Measurements from ENCODE around the gene CD244. TPM values are rescaled to one million over a fixed set of nuclear protein-coding genes. Genes with fewer than 3 reads are reported as not detected.

Gene CD244
- polyA plus RNA-seq, 3 donors = 62.2 to 116 (median 106) TPM

GRCh38 chr1:160887071-160887470 lies 24.4 kb upstream of the CD244 start:
- H3K4me3 ChIP-seq (replicated peaks in 1 of 3; ENCODE audit: low read depth in 2 of 3, low read length in 3 of 3) = no peak overlapping the region
- Mint-ChIP-seq H3K27ac (peak overlapping the region in 1 of 7 donors; percentile 74), H3K36me3 (no peaks in the 10 kb centered on the region), H3K4me1 (peaks cover 45% of the 10 kb centered on the region), H3K9me3 (peaks cover 0 to 2% (median 0%) of the 10 kb centered on the region in 7 donors), H3K27me3 (ENCODE audit: low read depth in 3 of 3) (peaks cover 2% of the 10 kb centered on the region in 3 donors), H3K4me3 (no peak overlapping the region)
- no peak overlapping the region for H3K9ac ChIP-seq (ENCODE audit: insufficient read depth, low read length, poor library complexity, severe bottlenecking)
- H2AFZ ChIP-seq (ENCODE audit: insufficient read depth, low read depth, low read length, poor library complexity, severe bottlenecking) = no peak overlapping the region
- WGBS (ENCODE audit: insufficient coverage) = no CpG with 5 or more reads among the region's 2 CpGs
- no peaks in the 10 kb centered on the region for H3K27me3 ChIP-seq (ENCODE audit: control insufficient read depth in 2 of 2, insufficient read depth in 2 of 2, low read length in 2 of 2)
- H3K36me3 ChIP-seq (replicated peaks in 1 of 2; ENCODE audit: control insufficient read depth in 1 of 2, insufficient read depth in 2 of 2, low read length in 2 of 2) = no peaks in the 10 kb centered on the region
- H3K4me2 ChIP-seq (replicated peaks; ENCODE audit: extremely low read depth, low read length, poor library complexity, severe bottlenecking) = no peak overlapping the region
- no peak overlapping the region for H3K27ac ChIP-seq (ENCODE audit: low read depth in 1 of 2, low read length in 2 of 2)
- intact Hi-C loops (cut with micrococcal nuclease) = loop anchor here in 1 of 2 donors (10.0 kb wide), 1 partner anchor 58 kb away; no protein-coding TSS in a partner anchor
- no peaks in the 10 kb centered on the region for H3K9me3 ChIP-seq (replicated peaks in 1 of 2; ENCODE audit: control insufficient read depth in 1 of 2, insufficient read depth in 1 of 2, low read length in 2 of 2)
- no peak for TF ChIP-seq CTCF (IDR thresholded peaks at IDR 0.05)
- H4K20me1 ChIP-seq (ENCODE audit: insufficient read depth, low read length) = no peaks in the 10 kb centered on the region
- H3K4me1 ChIP-seq (ENCODE audit: control insufficient read depth in 1 of 2, insufficient read depth in 2 of 2, low read length in 2 of 2) = peaks cover 40 to 49% of the 10 kb centered on the region in 2 donors
- H3K79me2 ChIP-seq (ENCODE audit: insufficient read depth, low read length) = no peaks in the 10 kb centered on the region
- DNase-seq = peak; percentile 28 to 50 (median 48)

- peak within 1 kb of the TSS in 1 of 2 donors; percentile 21 for H3K4me3 Mint-ChIP-seq
- Histone ChIP-seq H2AFZ (ENCODE audit: insufficient read depth, low read depth, low read length, poor library complexity, severe bottlenecking) (peak within 1 kb of the TSS; percentile 12), H3K79me2 (ENCODE audit: insufficient read depth, low read length) (no peaks in the 10 kb centered on the region), H3K27me3 (ENCODE audit: control insufficient read depth in 2 of 2, insufficient read depth in 2 of 2, low read length in 2 of 2) (no peaks in the 10 kb centered on the region), H3K9ac (ENCODE audit: insufficient read depth, low read length, poor library complexity, severe bottlenecking) (no peak within 1 kb of the TSS), H4K20me1 (ENCODE audit: insufficient read depth, low read length) (no peaks in the 10 kb centered on the region), H3K36me3 (replicated peaks in 1 of 2; ENCODE audit: control insufficient read depth in 1 of 2, insufficient read depth in 2 of 2, low read length in 2 of 2) (no peaks in the 10 kb centered on the region), H3K27ac (ENCODE audit: low read depth in 1 of 2, low read length in 2 of 2) (peak within 1 kb of the TSS; percentile 49 to 62), H3K4me2 (replicated peaks; ENCODE audit: extremely low read depth, low read length, poor library complexity, severe bottlenecking) (no peak within 1 kb of the TSS), H3K4me1 (ENCODE audit: control insufficient read depth in 1 of 2, insufficient read depth in 2 of 2, low read length in 2 of 2) (peaks cover 56 to 69% of the 10 kb centered on the region in 2 donors), H3K4me3 (replicated peaks in 1 of 3; ENCODE audit: low read depth in 2 of 3, low read length in 3 of 3) (no peak within 1 kb of the TSS), H3K9me3 (replicated peaks in 1 of 2; ENCODE audit: control insufficient read depth in 1 of 2, insufficient read depth in 1 of 2, low read length in 2 of 2) (no peaks in the 10 kb centered on the region)
- no peak for TF ChIP-seq CTCF (IDR thresholded peaks at IDR 0.05)
- DNase-seq = no peak
- peaks cover 2 to 3% (median 2%) of the 10 kb centered on the region in 3 donors for H3K27me3 Mint-ChIP-seq (ENCODE audit: low read depth in 3 of 3)
- intact Hi-C loops (cut with micrococcal nuclease) = loop anchor here in 1 of 2 donors (10.0 kb wide), 1 partner anchor 60 kb away; no protein-coding TSS in a partner anchor
- H3K9me3 Mint-ChIP-seq = peaks cover 0 to 2% (median 0%) of the 10 kb centered on the region in 7 donors
- no peaks in the 10 kb centered on the region for H3K36me3 Mint-ChIP-seq
- peak within 1 kb of the TSS; percentile 6 to 79 (median 68) for H3K27ac Mint-ChIP-seq
- WGBS (ENCODE audit: insufficient coverage) = no CpG with 5 or more reads among the region's 5 CpGs
- H3K4me1 Mint-ChIP-seq = peaks cover 59% of the 10 kb centered on the region
These were observed 22.4 kb upstream of the CD244 start, which contains the start of gene ITLN1 for GRCh38 chr1:160885042-160885441. Gene ITLN1, minus strand, starts transcription at chr1:160885180. Its CDS starts 303 bp downstream, at chr1:160884877.
